ENCODE measurements around the gene TMEM243. TPM values are rescaled to one million over a fixed set of nuclear protein-coding genes. Genes with fewer than 3 reads are reported as not detected.

TMEM243 gene
- total and polyA plus RNA-seq, 10 of the 15 experiments (the other 5 are each of a cell fraction or from before 2014, with no cell fraction given), result 47.8 to 170 (median 77.9) TPM

DNA sequence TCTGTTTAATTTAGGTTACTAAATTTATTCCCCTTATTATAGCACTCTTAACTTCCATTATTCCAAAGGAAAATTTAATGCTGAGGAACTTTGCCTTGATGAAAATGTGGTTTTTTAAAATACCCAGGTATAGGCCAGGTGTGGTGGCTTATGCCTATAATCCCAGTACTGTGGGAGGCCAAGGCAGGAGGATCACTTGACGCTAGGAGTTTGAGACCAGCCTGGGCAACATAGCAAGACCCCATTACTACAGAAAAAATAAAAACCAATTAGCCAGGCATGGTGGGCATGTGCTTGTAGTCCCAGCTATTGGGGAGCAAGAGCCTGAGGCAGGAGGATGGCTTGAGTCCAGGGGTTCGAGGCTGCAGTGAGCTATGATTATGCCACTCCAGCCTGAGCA lies 32.4 kb downstream of the TMEM243 start (continued):
- TF ChIP-seq, protein P1, sequence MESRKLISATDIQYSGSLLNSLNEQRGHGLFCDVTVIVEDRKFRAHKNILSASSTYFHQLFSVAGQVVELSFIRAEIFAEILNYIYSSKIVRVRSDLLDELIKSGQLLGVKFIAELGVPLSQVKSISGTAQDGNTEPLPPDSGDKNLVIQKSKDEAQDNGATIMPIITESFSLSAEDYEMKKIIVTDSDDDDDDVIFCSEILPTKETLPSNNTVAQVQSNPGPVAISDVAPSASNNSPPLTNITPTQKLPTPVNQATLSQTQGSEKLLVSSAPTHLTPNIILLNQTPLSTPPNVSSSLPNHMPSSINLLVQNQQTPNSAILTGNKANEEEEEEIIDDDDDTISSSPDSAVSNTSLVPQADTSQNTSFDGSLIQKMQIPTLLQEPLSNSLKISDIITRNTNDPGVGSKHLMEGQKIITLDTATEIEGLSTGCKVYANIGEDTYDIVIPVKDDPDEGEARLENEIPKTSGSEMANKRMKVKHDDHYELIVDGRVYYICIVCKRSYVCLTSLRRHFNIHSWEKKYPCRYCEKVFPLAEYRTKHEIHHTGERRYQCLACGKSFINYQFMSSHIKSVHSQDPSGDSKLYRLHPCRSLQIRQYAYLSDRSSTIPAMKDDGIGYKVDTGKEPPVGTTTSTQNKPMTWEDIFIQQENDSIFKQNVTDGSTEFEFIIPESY (IDR thresholded peaks at IDR 0.05), result no peak

DNA sequence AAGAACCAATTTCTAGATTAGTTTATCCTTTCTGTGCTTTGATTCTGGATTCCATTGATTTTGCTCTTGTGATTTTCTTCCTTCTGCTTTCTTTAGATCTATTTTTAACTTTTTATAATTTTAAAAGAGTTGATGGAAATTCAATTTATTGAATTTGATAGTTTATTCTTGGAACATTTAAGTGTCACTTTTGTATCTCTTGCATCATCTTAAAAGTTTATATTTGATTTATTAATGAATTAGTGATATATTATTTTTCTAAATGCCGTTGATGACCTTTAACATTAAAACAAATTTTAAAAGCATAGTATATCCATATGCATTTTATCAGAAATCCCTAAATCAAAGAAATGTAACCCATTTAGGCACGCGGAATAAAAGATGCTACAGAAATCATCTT lies 40.4 kb downstream of the TMEM243 start:
- H3K4me3 ChIP-seq, result no peak overlapping the region
- peaks cover 2 to 47% of the 10 kb centered on the region in 2 experiments for H3K36me3 ChIP-seq (ENCODE audit: control insufficient read depth in 2 of 2, insufficient read depth in 2 of 2, low read length in 1 of 2)
- POLR2A ChIA-PET, result no interaction called here
- H3K4me2 ChIP-seq (ENCODE audit: control insufficient read depth, insufficient read depth), result no peak overlapping the region
- DNase-seq (ENCODE audit: low read depth, low spot score), result no peak
- BruUV-seq (replicated peaks), result no TSS peak
- H3K4me1 ChIP-seq (ENCODE audit: control insufficient read depth, insufficient read depth, low read length), result no peaks in the 10 kb centered on the region
- H2AFZ ChIP-seq (ENCODE audit: control insufficient read depth, low read depth, low read length), result no peak overlapping the region
- ATAC-seq, result no peak
- 97% methylated on average over 3 of the region's 3 CpGs for WGBS (ENCODE audit: insufficient coverage, insufficient replicate concordance, low lambda C conversion rate, missing lambda C conversion rate)
- H3K9ac ChIP-seq (ENCODE audit: control insufficient read depth, insufficient read depth, low read length), result no peak overlapping the region
- in situ Hi-C loops (cut with MboI), result no loop called here
- H3K9me3 ChIP-seq (replicated peaks; ENCODE audit: control insufficient read depth, insufficient read depth, low read length), result no peaks in the 10 kb centered on the region
- no peaks in the 10 kb centered on the region for H3K27me3 ChIP-seq (replicated peaks in 1 of 2; ENCODE audit: control insufficient read depth in 2 of 2, insufficient read depth in 2 of 2, low read length in 1 of 2)
- CTCF ChIA-PET, result no interaction called here
- SMC1A ChIA-PET (ENCODE audit: uncharacterized antibody, unreplicated experiment), result no interaction called here
- intact Hi-C loops (cut with micrococcal nuclease; ENCODE audit: unreplicated experiment), result no loop called here
- TF ChIP-seq DPF2 (IDR thresholded peaks at IDR 0.05) (no peak), STAT3 (IDR thresholded peaks at IDR 0.05; ENCODE audit: low read depth, low read length) (no peak), SP1 (IDR thresholded peaks at IDR 0.05; ENCODE audit: low read depth, low read length) (no peak), MXI1 (IDR thresholded peaks at IDR 0.05; ENCODE audit: low read depth, low read length) (no peak), ZNF384 (IDR thresholded peaks at IDR 0.05; ENCODE audit: borderline replicate concordance, low read depth, low read length) (no peak), FOXM1 (IDR thresholded peaks at IDR 0.05; ENCODE audit: low read depth, low read length) (no peak), EGR1 (IDR thresholded peaks at IDR 0.05; ENCODE audit: borderline replicate concordance in 1 of 2, low read depth in 2 of 2, low read length in 2 of 2) (no peak), ESRRA (IDR thresholded peaks at IDR 0.05; ENCODE audit: low read length) (no peak)
- TF ChIP-seq, protein P2, sequence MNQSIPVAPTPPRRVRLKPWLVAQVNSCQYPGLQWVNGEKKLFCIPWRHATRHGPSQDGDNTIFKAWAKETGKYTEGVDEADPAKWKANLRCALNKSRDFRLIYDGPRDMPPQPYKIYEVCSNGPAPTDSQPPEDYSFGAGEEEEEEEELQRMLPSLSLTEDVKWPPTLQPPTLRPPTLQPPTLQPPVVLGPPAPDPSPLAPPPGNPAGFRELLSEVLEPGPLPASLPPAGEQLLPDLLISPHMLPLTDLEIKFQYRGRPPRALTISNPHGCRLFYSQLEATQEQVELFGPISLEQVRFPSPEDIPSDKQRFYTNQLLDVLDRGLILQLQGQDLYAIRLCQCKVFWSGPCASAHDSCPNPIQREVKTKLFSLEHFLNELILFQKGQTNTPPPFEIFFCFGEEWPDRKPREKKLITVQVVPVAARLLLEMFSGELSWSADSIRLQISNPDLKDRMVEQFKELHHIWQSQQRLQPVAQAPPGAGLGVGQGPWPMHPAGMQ (IDR thresholded peaks at IDR 0.05; ENCODE audit: borderline replicate concordance), result no peak
- TF ChIP-seq, protein P3, sequence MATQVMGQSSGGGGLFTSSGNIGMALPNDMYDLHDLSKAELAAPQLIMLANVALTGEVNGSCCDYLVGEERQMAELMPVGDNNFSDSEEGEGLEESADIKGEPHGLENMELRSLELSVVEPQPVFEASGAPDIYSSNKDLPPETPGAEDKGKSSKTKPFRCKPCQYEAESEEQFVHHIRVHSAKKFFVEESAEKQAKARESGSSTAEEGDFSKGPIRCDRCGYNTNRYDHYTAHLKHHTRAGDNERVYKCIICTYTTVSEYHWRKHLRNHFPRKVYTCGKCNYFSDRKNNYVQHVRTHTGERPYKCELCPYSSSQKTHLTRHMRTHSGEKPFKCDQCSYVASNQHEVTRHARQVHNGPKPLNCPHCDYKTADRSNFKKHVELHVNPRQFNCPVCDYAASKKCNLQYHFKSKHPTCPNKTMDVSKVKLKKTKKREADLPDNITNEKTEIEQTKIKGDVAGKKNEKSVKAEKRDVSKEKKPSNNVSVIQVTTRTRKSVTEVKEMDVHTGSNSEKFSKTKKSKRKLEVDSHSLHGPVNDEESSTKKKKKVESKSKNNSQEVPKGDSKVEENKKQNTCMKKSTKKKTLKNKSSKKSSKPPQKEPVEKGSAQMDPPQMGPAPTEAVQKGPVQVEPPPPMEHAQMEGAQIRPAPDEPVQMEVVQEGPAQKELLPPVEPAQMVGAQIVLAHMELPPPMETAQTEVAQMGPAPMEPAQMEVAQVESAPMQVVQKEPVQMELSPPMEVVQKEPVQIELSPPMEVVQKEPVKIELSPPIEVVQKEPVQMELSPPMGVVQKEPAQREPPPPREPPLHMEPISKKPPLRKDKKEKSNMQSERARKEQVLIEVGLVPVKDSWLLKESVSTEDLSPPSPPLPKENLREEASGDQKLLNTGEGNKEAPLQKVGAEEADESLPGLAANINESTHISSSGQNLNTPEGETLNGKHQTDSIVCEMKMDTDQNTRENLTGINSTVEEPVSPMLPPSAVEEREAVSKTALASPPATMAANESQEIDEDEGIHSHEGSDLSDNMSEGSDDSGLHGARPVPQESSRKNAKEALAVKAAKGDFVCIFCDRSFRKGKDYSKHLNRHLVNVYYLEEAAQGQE (IDR thresholded peaks at IDR 0.05; ENCODE audit: low read depth, low read length), result no peak
- TF ChIP-seq, protein P4, sequence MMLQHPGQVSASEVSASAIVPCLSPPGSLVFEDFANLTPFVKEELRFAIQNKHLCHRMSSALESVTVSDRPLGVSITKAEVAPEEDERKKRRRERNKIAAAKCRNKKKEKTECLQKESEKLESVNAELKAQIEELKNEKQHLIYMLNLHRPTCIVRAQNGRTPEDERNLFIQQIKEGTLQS (IDR thresholded peaks at IDR 0.05; ENCODE audit: borderline replicate concordance, extremely low read depth, low read depth, low read length), result no peak
- H3K27ac ChIP-seq (ENCODE audit: control insufficient read depth, insufficient read depth), result no peak overlapping the region
- RAD21 ChIA-PET (ENCODE audit: unreplicated experiment), result no interaction called here
- FAIRE-seq, result no peak
- H4K20me1 ChIP-seq (ENCODE audit: control insufficient read depth, insufficient read depth), result no peaks in the 10 kb centered on the region
- peaks cover 2% of the 10 kb centered on the region for H3K79me2 ChIP-seq (ENCODE audit: control insufficient read depth, insufficient read depth, low read length)

Data from GM12878 (cell line).